ENCODE measurements around the gene EGFL6. TPM values are rescaled to one million over a fixed set of nuclear protein-coding genes. Genes with fewer than 3 reads are reported as not detected.
"Not testable (repeated sequence)": the region's sequence is repeated elsewhere in the genome, so short reads cannot be mapped to it uniquely, and the experiment has no call there.

Gene EGFL6
- total RNA-seq, 1 experiment from 2014 or later, result not detected

DNA sequence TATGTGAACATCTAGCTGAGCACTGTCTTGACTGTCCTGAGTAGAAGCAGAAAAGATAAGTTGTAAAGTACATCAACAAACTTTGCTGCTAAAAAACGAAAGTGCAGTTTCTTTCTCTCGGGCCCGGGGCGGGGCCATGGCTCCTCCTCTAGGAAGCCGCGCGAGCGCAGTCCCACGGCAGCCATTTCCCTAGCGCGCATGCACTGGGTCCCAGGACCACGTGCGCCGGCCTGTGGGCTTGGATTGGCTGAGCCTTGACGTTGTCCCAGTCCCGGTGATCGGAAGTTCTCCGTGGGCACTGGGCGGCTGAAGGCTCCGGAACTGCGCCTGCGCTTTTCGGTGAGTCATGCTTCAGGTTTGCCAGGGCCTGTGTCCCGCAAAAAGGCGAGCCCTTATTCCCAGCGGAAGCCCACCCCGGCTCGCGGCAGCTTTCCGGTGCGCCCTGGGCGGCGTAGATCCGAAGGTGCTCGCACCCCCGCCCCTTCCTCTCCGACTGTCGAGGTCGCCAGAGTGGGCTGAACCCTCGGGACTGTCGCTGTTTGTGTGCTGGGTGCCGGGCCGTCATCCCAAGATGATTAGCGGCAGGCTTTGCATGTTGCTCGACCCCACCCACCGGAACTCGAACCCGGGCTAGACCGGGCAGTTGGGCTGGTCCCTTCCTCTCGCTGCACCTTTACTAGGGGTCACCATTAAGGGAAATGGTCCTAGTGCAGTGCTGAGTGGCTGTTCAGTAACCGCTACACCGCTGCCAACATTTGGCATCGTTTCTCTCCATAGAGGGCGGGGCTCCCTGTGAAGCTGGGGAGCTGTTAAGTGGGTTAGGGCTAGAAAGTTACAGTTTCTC, 83.7 kb downstream of the EGFL6 start, which contains the start of gene TCEANC:
Gene TCEANC, plus strand, starts transcription at position 292 of the 844 bp plus-strand sequence. CDS start 9,368 bp downstream, outside the sequence.
- DNase-seq (ENCODE audit: low spot score), result peak; percentile 97

DNA sequence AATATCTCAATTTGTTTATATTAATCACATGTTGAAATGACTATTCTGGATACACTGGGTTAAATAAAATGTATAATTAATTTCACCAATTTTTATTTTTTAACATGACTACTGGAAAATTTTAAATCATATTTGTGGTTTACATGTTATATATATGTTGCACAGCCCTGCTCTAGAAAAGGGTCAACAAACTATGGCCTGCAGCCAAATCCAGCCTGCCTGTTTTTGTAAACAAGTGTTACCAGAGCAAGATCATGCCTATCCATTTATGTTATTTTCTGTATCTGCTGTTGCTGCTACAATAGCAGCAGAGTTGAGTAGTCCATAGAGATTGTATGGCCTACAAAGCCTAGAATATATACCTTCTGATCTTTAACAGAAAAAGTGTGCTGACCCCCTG, 84.7 kb downstream of the EGFL6 start:
- DNase-seq (ENCODE audit: low spot score), result no peak

DNA sequence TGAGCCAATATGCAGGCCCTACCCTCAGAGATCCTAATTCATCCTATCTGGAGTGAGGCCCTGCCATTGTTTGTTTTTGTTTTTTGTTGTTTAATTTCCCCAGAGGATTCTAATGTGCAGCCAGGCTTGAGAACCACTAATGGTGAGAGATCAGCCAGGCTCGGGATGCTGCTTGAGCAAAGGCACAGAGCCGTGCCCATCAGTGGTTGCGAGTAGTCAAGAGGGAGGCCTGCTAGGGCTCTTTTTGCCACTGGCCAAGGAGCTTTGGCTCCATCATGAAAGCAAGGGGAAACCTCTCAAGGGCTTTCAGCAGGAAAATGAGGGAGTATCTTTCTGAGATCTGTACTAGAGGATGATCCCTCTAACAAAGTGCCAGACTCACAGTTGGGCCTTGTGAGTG, 86.3 kb downstream of the EGFL6 start:
- no peak for DNase-seq (ENCODE audit: low spot score)

DNA sequence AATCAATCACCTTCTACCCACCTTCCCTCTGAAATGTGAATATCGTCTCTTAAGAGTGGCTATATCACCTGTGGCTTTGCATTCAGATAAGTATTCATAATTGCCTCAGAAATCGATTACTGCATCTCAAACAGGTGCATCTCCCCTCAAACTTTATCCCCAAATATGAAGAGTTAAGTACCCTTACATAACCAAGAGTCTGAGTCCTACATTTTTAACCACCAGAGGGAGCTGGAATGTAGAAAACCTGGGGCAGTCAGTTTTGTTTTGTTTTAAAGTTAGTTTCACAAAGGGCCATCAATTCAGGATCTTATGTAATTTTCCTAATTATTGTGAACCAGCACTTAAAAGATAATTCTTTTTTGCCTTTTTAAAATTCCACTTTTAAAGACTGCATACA, 89.2 kb downstream of the EGFL6 start:
- peak; percentile 35 for DNase-seq (ENCODE audit: low spot score)

DNA sequence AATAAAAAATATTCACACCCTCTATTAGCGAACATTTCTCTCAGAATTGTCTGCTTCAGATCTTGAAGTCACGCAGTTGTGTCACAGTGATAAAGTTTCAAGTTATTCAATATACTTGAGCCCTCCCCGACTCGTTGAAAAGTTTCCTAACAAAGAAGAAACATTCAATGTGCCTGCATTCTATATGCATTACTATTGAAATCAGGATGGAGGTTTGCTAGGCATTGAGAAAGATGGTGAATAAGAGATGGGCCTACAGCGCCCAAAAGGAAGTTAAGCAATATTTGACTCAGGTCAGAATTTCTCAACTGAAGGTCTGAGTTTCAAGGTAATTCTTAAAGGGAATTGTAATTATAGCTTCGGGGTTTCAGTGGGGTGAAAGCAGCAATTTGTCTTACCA, 89.7 kb downstream of the EGFL6 start:
- DNase-seq (ENCODE audit: low spot score), result no peak

DNA sequence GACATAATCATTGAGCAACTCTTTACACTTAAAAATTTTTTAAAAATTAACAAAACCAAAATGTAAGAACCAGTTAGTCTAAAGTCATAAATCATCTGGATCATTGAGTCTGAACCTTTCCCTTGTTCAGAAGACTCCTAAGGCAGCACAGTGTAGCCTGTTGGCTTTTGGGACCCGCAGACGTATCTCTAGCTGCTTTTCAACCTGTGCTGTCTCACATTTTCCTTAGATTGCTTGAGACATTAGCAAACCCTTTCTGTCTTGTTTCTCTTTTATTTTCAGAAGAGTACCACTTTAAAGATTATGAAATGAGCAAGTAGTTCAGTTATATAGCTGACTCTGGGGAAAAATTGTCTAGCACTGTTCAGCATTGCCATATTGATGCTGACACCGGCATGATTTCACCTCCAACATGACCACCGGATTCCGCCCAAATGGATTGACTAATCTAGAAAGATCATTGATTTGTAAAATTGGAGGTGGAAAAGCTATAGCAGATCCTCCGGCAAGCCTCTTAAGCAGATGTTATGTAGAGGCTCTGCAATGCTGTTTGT, 92.4 kb downstream of the EGFL6 start:
- DNase-seq (ENCODE audit: low spot score), result no peak

DNA sequence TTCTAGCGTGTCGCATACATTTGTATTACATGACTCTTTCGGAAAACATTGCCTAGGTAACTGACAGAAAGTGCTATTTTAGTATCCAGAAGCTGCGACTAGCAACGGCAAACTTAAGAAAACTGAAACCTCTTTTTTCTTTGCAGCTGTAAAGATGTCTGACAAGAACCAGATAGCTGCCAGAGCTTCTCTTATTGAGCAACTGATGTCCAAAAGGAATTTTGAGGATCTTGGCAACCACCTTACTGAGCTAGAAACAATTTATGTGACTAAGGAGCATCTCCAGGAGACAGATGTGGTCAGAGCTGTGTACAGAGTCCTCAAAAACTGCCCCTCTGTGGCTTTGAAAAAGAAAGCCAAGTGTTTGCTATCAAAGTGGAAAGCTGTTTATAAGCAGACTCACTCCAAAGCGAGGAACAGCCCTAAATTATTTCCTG, 93.0 kb downstream of the EGFL6 start:
- DNase-seq (ENCODE audit: low spot score), result no peak

DNA sequence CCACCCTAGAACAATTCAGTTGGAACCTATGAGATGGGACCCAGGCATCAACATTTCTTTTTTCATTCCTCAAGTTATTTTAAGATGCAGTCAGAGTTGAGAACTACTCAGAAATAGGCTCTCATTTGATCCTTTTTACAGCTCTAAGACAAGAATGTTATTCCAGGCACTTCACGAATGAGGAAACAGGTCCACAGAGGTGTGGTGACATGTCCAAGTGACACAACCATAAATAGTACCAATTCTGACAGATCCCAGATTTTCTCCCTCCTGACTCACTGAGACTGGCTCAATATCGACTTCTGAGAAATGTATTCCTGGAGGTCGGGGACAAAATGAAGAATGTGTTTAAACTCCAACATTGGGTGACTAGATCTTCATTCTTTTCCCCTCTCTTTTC, 94.6 kb downstream of the EGFL6 start:
- DNase-seq (ENCODE audit: low spot score), result no peak

DNA sequence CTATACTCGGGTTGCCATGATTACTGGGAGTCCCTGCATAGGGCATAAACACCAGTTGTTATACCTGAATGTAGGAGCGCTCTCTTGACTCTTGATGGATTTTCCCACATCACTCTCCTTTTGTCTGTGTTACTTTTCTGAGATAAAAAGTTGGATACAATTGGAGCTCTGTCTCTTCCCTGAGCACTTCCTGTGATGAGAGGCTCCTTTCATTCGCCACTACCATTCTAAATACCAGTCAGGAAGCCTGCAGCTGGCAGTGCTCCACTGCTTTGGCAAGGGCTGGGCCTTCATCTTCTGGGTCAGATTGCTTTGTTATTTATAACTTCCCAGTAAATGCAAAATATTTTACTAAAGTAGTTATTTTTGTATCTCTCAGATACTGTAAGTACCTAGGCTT, 97.4 kb downstream of the EGFL6 start:
- no peak for DNase-seq (ENCODE audit: low spot score)

DNA sequence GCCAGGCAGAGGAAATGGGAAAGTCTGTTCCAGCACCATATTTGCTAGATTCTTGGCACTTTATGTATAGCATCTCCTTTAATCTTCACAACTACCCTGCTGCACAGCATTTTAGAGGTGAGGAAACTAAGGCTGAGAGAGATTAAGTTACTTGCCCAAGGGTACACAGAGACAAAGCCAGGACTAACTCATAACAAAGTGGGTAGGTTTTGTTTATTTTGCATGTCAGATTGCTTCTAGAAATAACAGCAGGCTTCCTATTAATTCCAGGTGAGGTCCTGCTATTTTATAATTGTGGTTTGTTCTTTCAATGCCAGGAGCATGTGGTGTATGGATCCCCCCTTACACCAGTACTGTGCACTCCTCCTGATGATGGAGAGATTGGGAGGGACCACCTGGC, 98.5 kb downstream of the EGFL6 start:
- no peak for DNase-seq (ENCODE audit: low spot score)

DNA sequence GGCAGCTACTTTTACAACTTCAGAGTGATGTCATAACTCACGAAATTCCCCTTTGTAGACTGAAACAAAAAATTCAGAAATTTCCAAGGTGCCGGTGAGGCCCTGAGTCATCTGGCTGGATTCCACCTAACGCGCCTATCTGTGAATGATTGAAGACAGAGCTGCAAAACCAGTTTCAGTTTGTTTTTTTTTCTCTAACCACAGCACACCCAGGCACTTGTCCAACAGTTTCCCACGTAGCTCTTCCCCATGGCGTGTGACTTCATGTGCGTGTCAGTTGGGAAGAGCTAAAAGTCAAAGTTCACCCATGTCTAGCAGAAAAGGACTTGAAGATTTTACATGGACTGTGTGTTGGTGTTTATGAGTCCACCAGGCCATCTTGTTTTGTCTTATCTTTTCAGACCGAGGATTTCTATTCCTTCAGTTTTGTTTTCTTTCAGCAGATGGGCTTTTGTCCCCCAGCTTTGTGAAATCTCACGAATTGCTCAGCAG, 99.9 kb downstream of the EGFL6 start:
- DNase-seq (ENCODE audit: low spot score), result peak; percentile 93

DNA sequence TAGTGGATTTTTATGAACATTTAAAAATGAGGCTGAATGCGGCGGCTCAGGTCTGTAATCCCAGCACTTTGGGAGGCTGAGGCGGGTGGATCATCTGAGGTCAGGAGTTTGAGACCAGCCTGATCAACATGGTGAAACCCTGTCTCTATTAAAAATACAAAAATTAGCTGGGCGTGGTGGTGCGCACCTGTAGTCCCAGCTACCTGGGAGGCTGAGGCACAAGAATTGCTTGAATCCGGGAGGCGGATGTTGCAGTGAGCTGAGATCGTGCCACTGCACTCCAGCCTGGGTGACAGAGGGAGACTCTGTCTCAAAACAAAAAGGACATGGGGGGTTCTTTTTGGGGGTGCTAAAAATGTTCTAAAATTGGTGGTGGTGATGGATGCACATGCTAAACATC, 100.4 kb downstream of the EGFL6 start:
- not testable (repeated sequence) for DNase-seq (ENCODE audit: low spot score)

DNA sequence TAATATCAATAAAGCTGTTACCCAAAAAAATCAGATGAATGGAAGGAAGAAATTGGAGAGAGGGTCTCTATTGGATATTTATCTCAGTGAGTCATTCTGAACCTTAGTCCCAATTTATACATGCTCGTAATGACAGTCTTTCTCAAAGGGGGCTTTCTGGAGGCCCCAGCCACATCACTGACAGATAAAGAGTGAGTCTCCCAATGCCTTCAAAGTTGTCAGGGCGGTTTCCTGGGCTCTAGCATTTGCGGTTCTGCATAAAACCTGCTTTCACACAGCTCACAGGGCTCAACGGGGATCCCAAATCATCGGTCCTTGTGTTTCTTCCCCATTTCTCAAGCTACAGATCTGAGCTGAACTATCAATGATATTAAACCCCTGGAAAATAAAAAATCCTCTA, 100.8 kb downstream of the EGFL6 start:
- DNase-seq (ENCODE audit: low spot score), result no peak

DNA sequence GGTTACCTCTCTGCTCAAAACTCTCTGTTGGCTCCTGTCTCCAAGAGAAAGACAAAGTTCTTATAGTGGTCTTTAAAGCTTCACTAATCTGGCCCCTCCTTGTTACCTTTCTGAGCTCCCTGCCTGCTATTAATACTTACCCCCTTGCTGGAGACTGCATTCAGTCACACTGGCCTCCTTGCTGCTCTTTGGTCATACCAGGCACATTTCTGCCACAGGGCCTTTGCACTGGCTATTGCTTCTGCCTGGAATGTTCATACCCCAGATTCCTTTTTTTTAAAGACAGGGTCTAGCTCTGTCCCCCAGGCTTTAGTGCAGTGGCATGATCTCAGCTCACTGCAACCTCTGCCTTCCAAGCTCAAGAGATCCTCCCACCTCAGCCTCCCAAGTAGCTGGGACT, 103.6 kb downstream of the EGFL6 start:
- no peak for DNase-seq (ENCODE audit: low spot score)

DNA sequence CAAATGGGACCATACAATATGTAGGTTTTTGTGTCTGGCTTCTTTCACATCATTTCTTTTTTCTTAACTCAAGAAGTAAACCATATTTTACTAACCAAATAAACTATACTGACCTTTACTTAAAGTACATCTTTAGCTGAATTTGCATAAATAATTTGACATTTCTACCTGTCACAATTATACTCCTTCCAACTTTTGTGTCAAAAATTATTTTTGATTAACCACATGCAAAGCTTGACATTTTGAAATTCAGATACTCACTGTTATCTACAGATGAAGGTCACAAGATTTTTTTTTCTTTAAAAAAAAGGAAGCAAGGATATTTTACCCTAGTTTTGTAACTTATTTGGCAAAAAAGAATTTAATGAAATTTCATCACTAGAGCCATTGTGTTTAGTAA, 107.5 kb downstream of the EGFL6 start:
- no peak for DNase-seq (ENCODE audit: low spot score)

DNA sequence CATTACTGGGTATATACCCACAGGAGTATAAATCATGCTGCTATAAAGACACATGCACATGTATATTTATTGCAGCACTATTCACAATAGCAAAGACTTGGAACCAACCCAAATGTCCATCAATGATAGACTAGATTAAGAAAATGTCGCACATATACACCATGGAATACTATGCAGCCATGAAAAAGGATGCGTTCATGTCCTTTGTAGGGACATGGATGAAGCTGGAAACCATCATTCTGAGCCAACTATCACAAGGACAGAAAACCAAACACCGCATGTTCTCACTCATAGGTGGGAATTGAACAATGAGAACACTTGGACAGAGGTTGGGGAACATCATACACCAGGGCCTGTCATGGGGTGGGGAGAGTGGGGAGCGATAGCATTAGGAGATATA, 110.3 kb downstream of the EGFL6 start:
- DNase-seq (ENCODE audit: low spot score), result not testable (repeated sequence)

DNA sequence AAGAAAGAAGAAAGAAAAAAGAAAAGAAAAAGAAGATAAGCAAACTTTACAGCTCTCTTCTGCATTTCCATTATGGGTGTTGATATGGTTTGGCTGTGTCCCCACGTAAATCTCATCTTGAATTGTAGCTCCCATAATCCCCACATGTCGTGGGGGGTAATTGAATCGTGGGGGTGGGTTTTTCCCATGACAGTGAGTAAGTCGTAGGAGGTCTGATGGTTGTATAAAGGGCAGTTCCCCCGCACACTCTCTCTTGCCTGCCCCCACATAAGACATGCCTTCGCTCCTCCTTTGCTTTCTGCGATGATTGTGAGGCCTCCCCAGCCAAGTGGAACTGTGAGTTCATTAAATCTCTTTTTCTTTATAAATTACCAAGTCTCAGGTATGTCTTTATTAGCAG, 112.2 kb downstream of the EGFL6 start:
- no peak for DNase-seq (ENCODE audit: low spot score)

Other genes starting within 250 kb of the EGFL6 start
- gene ATXN3L, start 249.5 kb upstream of the EGFL6 start, total RNA-seq (2014; rRNA removed; shearing (Covaris generic)), result not detected in 2 replicates
- gene TCEANC, start 83.5 kb downstream of the EGFL6 start, total RNA-seq (2014; rRNA removed; shearing (Covaris generic)), result 3.5 and 4.4 TPM in 2 replicates
- gene RAB9A, start 119.5 kb downstream of the EGFL6 start, total RNA-seq (2014; rRNA removed; shearing (Covaris generic)), result 131 and 159 TPM in 2 replicates
- 9.7 and 13.0 TPM in 2 replicates for gene TRAPPC2, start 165.0 kb downstream of the EGFL6 start, total RNA-seq (2014; rRNA removed; shearing (Covaris generic))
- gene OFD1, start 165.1 kb downstream of the EGFL6 start, total RNA-seq (2014; rRNA removed; shearing (Covaris generic)), result 10.2 and 14.7 TPM in 2 replicates
- 0.04 and 0.18 TPM in 2 replicates for gene GPM6B, start 247.5 kb downstream of the EGFL6 start, total RNA-seq (2014; rRNA removed; shearing (Covaris generic))

All from H4 (cell line).